NCI-H345 treated with DMSO at 0.1 percent for 48 hours (cell line): ENCODE results near the gene MSLN.

Source experiments
- DNase-seq: peaks from one replicate; lab custom pipeline; 2025; ENCODE audit not compliant: unreplicated experiment; lab: John Stamatoyannopoulos, UW

Gene MSLN

GRCh38 chr16:801584-802363, 41.2 kb downstream of the MSLN start:
- no peak for DNase-seq

DNA sequence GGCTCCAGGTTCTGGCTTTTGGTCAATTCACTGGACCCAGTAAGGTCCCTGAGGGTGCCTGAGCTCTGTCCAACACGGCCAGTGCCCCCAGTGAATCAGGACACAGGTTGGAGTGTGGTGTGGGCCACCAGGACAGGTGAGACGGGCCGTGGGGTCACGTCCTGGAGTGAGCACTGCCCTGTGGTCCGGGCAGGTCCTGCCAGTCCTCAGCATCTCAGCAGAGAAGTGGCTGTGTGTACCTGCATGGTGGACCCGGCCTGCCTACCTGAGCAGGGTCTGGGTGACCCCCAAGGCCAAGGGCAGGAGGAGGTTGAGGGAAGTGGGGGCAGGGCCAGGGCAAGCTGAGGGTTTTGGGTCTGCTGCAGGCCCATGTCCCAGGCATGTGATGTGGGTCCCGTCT, 41.9 kb downstream of the MSLN start:
- DNase-seq = no peak

DNA sequence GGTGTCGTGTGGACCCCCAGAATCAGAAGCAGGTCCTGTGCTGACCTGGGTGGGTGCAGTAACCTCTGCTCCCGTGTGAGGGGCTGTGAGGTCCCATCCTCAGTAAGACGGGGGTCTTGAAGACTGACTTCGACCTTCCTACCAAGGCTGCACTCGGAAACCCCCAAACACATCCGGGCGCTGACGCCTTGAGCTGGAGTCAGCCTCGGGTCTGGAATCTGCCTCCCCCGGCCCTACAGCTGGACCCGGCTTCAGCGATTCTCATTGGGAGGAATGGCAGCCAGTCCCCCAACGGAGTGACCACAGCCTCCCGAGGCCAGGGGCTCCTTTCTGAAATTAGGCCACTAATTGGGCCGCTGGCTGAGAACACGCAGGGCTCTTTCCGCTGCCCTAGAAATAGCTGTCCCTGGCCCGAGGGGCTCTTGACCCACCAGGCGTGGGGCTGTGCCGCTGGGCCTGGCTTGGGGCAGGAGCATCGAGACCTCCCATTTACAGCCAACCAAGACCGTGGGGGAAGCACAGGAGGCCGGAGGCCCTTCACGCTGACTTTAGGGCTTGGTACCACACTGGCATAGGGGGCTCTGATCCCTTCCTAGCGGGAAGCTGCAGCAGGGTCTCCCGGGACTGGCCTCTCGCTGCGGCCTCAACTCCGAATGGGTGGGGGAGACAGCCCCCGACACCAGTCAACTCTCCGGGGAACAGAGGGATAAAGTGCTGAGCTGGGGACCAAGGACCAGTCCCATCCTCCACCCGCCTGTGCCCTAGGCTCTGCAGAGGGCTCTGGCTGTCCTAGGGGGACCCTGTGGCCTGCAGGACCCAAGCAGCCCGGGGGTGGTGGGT, 42.6 kb downstream of the MSLN start:
- DNase-seq = no peak

GRCh38 chr16:803754-804080, 43.2 kb downstream of the MSLN start:
- no peak for DNase-seq

DNA sequence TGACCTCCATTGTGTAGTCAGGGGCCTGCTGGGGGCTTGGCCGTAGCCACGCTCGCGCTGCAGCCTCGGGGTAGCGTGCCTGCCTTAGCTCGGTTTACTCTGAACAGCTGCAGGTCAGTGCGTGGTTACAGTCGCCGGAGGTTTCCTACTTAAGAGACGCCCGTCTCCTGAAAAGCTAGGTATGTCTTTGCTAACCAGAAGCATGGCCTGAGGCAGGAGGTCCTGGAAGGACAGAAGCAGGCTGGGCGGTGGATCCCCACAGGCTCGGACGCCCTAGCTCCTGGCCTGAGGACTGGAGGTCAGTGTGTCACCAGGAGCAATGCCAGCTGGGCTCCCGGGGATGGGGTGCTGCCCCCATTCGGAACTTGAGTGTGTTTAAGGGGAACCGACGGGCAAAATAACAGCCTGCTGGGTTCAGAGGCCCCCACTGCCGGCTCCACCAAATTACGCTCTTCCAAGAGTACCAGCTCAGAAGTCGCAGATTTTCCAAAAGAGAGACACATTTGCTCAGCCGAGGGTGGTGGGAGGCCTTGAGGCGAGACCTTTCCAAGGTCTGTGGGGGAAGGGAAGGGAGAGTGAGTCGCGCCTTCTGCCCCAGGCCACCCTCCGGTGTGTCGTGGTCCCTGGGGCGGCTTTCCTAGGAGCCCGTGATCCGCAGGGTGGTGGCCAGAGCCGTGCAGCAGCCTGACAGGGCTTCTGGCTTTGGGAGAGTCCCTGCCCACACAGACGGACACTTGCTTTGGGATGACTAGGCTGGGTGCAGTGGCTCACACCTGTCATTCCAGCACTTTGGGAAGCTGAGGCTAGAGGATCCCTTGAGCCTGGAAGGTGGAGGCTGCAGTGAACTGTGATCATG, 43.9 kb downstream of the MSLN start:
- DNase-seq = no peak

DNA sequence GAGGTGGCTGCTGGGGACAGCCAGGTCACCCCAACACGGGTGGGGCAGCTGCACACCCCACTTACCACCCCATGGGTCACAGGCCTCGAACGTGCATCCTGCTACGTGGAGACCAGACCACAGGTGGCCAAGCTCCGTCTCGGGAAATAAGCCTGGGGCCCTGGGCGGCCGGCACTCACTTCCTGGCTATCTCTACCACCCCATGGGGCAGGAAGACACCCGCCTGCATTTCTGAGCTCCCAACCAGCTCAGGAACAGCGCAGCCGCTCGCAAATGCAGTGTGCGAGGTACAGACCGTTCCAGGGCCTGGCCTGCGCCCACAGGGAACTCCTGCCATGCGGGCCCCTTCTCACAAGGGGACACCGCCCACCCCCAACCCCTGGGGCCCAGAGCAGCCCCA, 44.9 kb downstream of the MSLN start:
- no peak for DNase-seq

GRCh38 chr16:807347-808084, 47.0 kb downstream of the MSLN start:
- DNase-seq = peak; percentile 52

GRCh38 chr16:808085-808386, 47.5 kb downstream of the MSLN start:
- no peak for DNase-seq

GRCh38 chr16:813204-813915, 52.8 kb downstream of the MSLN start:
- DNase-seq = peak; percentile 21

GRCh38 chr16:813916-814412, 53.4 kb downstream of the MSLN start:
- DNase-seq = no peak

DNA sequence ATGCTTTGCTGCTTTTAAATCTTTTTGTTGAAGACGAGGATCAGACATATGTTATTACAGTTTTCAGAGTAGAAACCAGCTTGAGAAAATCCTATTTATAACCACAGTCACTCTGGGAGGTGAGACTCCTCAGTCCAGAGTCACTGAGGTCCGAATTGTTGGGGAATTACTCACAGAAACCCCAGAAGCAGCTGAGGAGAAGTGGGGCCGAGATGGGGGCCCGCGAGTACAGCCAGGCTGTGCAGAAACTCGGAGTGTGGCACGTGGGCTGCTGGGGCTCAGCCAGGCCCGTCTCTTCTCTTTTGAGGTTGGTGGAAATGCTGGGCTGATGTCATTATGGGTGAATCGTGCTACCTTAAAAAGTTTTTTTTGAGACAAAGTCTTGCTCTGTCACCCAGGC, 54.4 kb downstream of the MSLN start:
- DNase-seq = no peak

GRCh38 chr16:815861-816260, 55.3 kb downstream of the MSLN start:
- DNase-seq = no peak

DNA sequence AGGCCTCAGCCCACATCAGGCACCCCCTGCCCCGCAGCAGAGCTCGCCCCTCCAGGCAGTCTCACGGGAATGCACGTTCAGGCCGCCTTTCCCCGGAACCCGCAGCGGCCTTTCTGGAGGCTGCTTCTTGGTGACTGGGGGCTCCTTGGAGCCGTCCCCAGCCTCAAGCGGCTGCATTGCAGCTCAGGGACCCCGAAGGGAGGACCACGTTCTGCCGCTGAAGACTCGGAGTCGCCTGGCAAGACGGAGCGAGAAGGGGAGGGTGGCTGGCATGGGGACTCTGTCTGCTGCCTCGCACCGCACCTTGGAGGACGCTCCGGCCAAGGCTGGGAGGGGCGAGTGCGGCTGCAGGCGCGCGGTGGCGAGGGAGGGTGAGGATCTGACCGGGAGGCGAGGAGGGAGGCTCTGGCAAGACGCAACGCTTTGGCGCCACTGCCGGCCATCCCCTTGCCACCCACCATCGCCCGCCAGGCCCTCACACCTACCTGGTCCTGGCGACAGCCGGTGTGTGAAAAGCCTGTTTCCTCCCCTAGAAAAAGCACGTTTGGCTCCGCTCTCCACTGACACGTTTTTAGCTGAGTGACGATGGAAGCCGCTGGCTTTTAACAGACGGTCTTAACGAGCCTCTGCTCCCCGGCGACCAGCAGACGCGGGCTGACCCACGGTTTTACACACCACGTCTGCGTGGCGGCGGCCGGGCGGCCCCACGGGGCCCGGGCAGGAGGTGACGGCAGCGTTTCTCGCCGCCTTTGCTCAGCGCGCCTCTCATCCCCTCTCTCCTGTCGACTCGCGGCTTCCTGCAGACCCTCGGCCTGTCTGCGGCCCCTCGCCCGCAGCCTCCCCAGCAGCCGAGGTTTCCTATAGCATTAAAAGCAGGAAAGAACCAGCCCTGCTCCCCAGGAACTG, 56.7 kb downstream of the MSLN start:
- no peak for DNase-seq

GRCh38 chr16:818132-818531, 57.6 kb downstream of the MSLN start:
- DNase-seq = no peak
